Sigmoid colon (tissue), 7 donors: ENCODE measurements around the gene TAF8. TPM values are rescaled to one million over a fixed set of nuclear protein-coding genes. Genes with fewer than 3 reads are reported as not detected.

Experiments
- DNase-seq: peaks from one replicate; pipeline ENCODE4 v3.0.0-alpha.2; 2019
- H3K27ac ChIP-seq, 4 donors: fragments of 200-600 bp; sonication (generic); one replicate each; pipeline ENCODE4 v1.5.1; 2016 to 2019; ENCODE audit warnings: mild to moderate bottlenecking in 1 of 4
- H3K27me3 ChIP-seq, 3 donors: fragments of 200-600 bp; sonication (generic); one replicate each; pipeline ENCODE4 v1.5.1; 2019; ENCODE audit warnings: mild to moderate bottlenecking in 1 of 3
- H3K36me3 ChIP-seq, 4 donors: fragments of 200-600 bp; sonication (generic); one replicate each; pipeline ENCODE4 v1.5.1; 2016 to 2019
- H3K4me1 ChIP-seq, 4 donors: fragments of 200-600 bp; sonication (generic); one replicate each; pipeline ENCODE4 v1.5.1; 2017 to 2019
- H3K4me3 ChIP-seq, 4 donors: fragments of 200-600 bp; sonication (generic); one replicate each; pipeline ENCODE4 v1.5.1; 2017 to 2019; ENCODE audit warnings: mild to moderate bottlenecking in 2 of 4, moderate library complexity in 1 of 4
- H3K9me3 ChIP-seq, 4 donors: fragments of 200-600 bp in 3 of 4; sonication (generic) in 3 of 4; one replicate each; pipeline versions ENCODE4 v1.5.1 to v1.6.1; 2013 to 2019
- CTCF ChIP-seq, 4 experiments: fragments of 450-650 bp in 3 of 4; fragments of 200-600 bp in 1 of 4; IDR thresholded peaks; one replicate each; pipeline ENCODE4 v1.5.1; 2016 to 2019; ENCODE audit warnings: antibody characterized with exemption in 4 of 4, mild to moderate bottlenecking in 3 of 4, moderate library complexity in 2 of 4
- EP300 ChIP-seq, 4 donors: sonication (generic); formaldehyde crosslinking; IDR thresholded peaks; one replicate each; pipeline ENCODE4 v1.6.1; 2017; ENCODE audit warnings: antibody characterized with exemption in 4 of 4
- POLR2A ChIP-seq, 2 donors: fragments of 450-650 bp; IDR thresholded peaks; one replicate each; pipeline ENCODE4 v1.6.1; 2016; ENCODE audit warnings: antibody characterized with exemption in 2 of 2, mild to moderate bottlenecking in 2 of 2, moderate library complexity in 2 of 2
- POLR2AphosphoS5 ChIP-seq, 4 donors: sonication (generic); formaldehyde crosslinking; IDR thresholded peaks; one replicate each; pipeline ENCODE4 v1.6.1; 2017; ENCODE audit warnings: antibody characterized with exemption in 4 of 4
- WGBS, 2 donors: extraction: QIAGEN DNeasy Blood & Tissue Kit; methylation state at CpG; one replicate each; pipeline ENCODE4 v1.1.7; 2013; 5-methylcytosine and 5-hydroxymethylcytosine counted together
- intact Hi-C: fragments of 100-400 bp; cut with DNase I; formaldehyde crosslinking; loops from one replicate; pipeline ENCODE4 v1.15.1; 2023
- polyA plus RNA-seq, 3 donors: library from polyadenylated mRNA; stranded (reverse); fragments of 200-250 nt; gene quantifications; one replicate each; pipeline ENCODE4 v1.2.3, GENCODE V29; 2013
- total RNA-seq, 4 donors: library from RNA; depleted of rRNA; stranded (reverse); fragments of >200 nt; gene quantifications; one replicate each; pipeline ENCODE4 v1.1.0, GENCODE V29; 2016
- donor health status: healthy with polysubstance abuse.
- donor health status: Bipolar disorder and iron deficiency.
- donor health status: healthy.

TAF8 gene
- total and polyA plus RNA-seq, 7 donors, result 4.9 to 30.7 (median 20.3) TPM

GRCh38 chr6:42131531-42131930 lies 81.2 kb downstream of the TAF8 start:
- Histone ChIP-seq H3K9me3 (no peaks in the 10 kb centered on the region), H3K36me3 (no peaks in the 10 kb centered on the region), H3K27me3 (no peaks in the 10 kb centered on the region), H3K4me1 (no peaks in the 10 kb centered on the region), H3K27ac (no peak overlapping the region), H3K4me3 (no peak overlapping the region)
- intact Hi-C loops, result no loop called here
- no peak for DNase-seq
- TF ChIP-seq POLR2A (IDR thresholded peaks at IDR 0.05), result no peak
- no peak for TF ChIP-seq POLR2AphosphoS5 (IDR thresholded peaks at IDR 0.05)
- TF ChIP-seq EP300 (IDR thresholded peaks at IDR 0.05), result no peak
- TF ChIP-seq CTCF (IDR thresholded peaks at IDR 0.05), result no peak
- 87% methylated on average over 11 of the region's 11 CpGs for WGBS, 2 donors

- no peaks in the 10 kb centered on the region for H3K4me1 ChIP-seq
- no peaks in the 10 kb centered on the region for H3K9me3 ChIP-seq
- DNase-seq, result no peak
- H3K36me3 ChIP-seq, result no peaks in the 10 kb centered on the region
- intact Hi-C loops, result no loop called here
- no peaks in the 10 kb centered on the region for H3K27me3 ChIP-seq
- no peak overlapping the region for H3K4me3 ChIP-seq
- no peak for TF ChIP-seq POLR2A (IDR thresholded peaks at IDR 0.05)
- TF ChIP-seq CTCF (IDR thresholded peaks at IDR 0.05), result no peak
- TF ChIP-seq EP300 (IDR thresholded peaks at IDR 0.05), result no peak
- no peak for TF ChIP-seq POLR2AphosphoS5 (IDR thresholded peaks at IDR 0.05)
- whole genome bisulfite sequencing, 2 donors, result 91 to 94% methylated on average over 4 of the region's 4 CpGs
- no peak overlapping the region for H3K27ac ChIP-seq
Observed at GRCh38 chr6:42133926-42134325, 83.6 kb downstream of the TAF8 start.

GRCh38 chr6:42135161-42135560 lies 84.8 kb downstream of the TAF8 start:
- no peaks in the 10 kb centered on the region for H3K4me1 ChIP-seq
- no peaks in the 10 kb centered on the region for H3K9me3 ChIP-seq
- intact Hi-C loops, result no loop called here
- 93 to 95% methylated on average over 12 of the region's 12 CpGs for WGBS, 2 donors
- no peaks in the 10 kb centered on the region for H3K27me3 ChIP-seq
- H3K4me3 ChIP-seq, result no peak overlapping the region
- no peak overlapping the region for H3K27ac ChIP-seq
- no peaks in the 10 kb centered on the region for H3K36me3 ChIP-seq
- no peak for DNase-seq
- TF ChIP-seq EP300 (IDR thresholded peaks at IDR 0.05), result no peak
- TF ChIP-seq CTCF (IDR thresholded peaks at IDR 0.05), result no peak
- no peak for TF ChIP-seq POLR2AphosphoS5 (IDR thresholded peaks at IDR 0.05)
- no peak for TF ChIP-seq POLR2A (IDR thresholded peaks at IDR 0.05)

- Histone ChIP-seq H3K4me3 (no peak overlapping the region), H3K27ac (no peak overlapping the region), H3K27me3 (peaks cover 0 to under 1% (median 0%) of the 10 kb centered on the region in 3 donors), H3K9me3 (no peaks in the 10 kb centered on the region), H3K36me3 (no peaks in the 10 kb centered on the region), H3K4me1 (no peaks in the 10 kb centered on the region)
- no peak for DNase-seq
- intact Hi-C loops, result no loop called here
- TF ChIP-seq CTCF (IDR thresholded peaks at IDR 0.05) (no peak), POLR2AphosphoS5 (IDR thresholded peaks at IDR 0.05) (no peak), POLR2A (IDR thresholded peaks at IDR 0.05) (no peak), EP300 (IDR thresholded peaks at IDR 0.05) (no peak)
- WGBS, 2 donors, result 90 to 94% methylated on average over 2 of the region's 2 CpGs
Observed at GRCh38 chr6:42135722-42136121, 85.4 kb downstream of the TAF8 start.

- Histone ChIP-seq H3K4me1 (no peaks in the 10 kb centered on the region), H3K9me3 (no peaks in the 10 kb centered on the region), H3K27ac (no peak overlapping the region), H3K36me3 (no peaks in the 10 kb centered on the region), H3K4me3 (no peak overlapping the region), H3K27me3 (peaks cover 5 to 10% (median 6%) of the 10 kb centered on the region in 3 donors)
- 32 to 40% methylated on average over 14 of the region's 14 CpGs for WGBS, 2 donors
- intact Hi-C loops, result no loop called here
- TF ChIP-seq CTCF (IDR thresholded peaks at IDR 0.05) (no peak), POLR2A (IDR thresholded peaks at IDR 0.05) (no peak), EP300 (IDR thresholded peaks at IDR 0.05) (no peak), POLR2AphosphoS5 (IDR thresholded peaks at IDR 0.05) (no peak)
- DNase-seq, result no peak
Observed at GRCh38 chr6:42136508-42137193, 86.3 kb downstream of the TAF8 start.
